GM18951 (cell line): ENCODE measurements around the gene PTPN1.
"Not testable (repeated sequence)": the region's sequence is repeated elsewhere in the genome, so short reads cannot be mapped to it uniquely, and the experiment has no call there.

Source experiments
- POLR2A ChIP-seq: IDR thresholded peaks from 4 replicates; pipeline ENCODE4 v1.6.1; 2011; ENCODE audit warnings: mild to moderate bottlenecking; ENCODE audit not compliant: insufficient read length, insufficient read depth; ENCODE audit errors: extremely low read depth
- in situ Hi-C: fragments of 300-500 bp; cut with MboI; formaldehyde crosslinking; loops from one replicate; pipeline ENCODE4 v1.12.0; 2022; ENCODE audit warnings: low sequenced_read_pairs, mixed read lengths, inconsistent platforms; ENCODE audit not compliant: unreplicated experiment

The PTPN1 gene

GRCh38 chr20:50610212-50610718 is 100.1 kb downstream of the PTPN1 start:
- in situ Hi-C loops, result no loop called here
- no peak for TF ChIP-seq POLR2A

GRCh38 chr20:50611128-50611810 is 101.1 kb downstream of the PTPN1 start:
- in situ Hi-C loops, result no loop called here
- no peak for TF ChIP-seq POLR2A

GRCh38 chr20:50613438-50614169 is 103.4 kb downstream of the PTPN1 start:
- no peak for TF ChIP-seq POLR2A
- in situ Hi-C loops, result no loop called here

GRCh38 chr20:50615407-50615806 is 105.2 kb downstream of the PTPN1 start:
- in situ Hi-C loops, result no loop called here
- TF ChIP-seq POLR2A, result no peak

GRCh38 chr20:50617022-50617421 is 106.8 kb downstream of the PTPN1 start:
- in situ Hi-C loops, result no loop called here
- no peak for TF ChIP-seq POLR2A

GRCh38 chr20:50618537-50618936 is 108.4 kb downstream of the PTPN1 start:
- in situ Hi-C loops, result no loop called here
- no peak for TF ChIP-seq POLR2A

- in situ Hi-C loops, result not testable (repeated sequence)
These were observed 110.3 kb downstream of the PTPN1 start for GRCh38 chr20:50620459-50620858.

- TF ChIP-seq POLR2A, result no peak
- in situ Hi-C loops, result no loop called here
These were observed 111.0 kb downstream of the PTPN1 start for GRCh38 chr20:50621068-50621665.

GRCh38 chr20:50624351-50625016 is 114.3 kb downstream of the PTPN1 start:
- no peak for TF ChIP-seq POLR2A
- in situ Hi-C loops, result no loop called here

- in situ Hi-C loops, result no loop called here
- TF ChIP-seq POLR2A, result no peak
These were observed 115.9 kb downstream of the PTPN1 start for GRCh38 chr20:50625986-50626677.

GRCh38 chr20:50627747-50628146 is 117.6 kb downstream of the PTPN1 start:
- in situ Hi-C loops, result no loop called here
- no peak for TF ChIP-seq POLR2A

GRCh38 chr20:50628332-50628731 is 118.1 kb downstream of the PTPN1 start:
- TF ChIP-seq POLR2A, result no peak
- in situ Hi-C loops, result no loop called here
